OCI-LY7 (cell line): Measurements from ENCODE around the gene TNPO1.

ENCODE experiments used
- CTCF ChIP-seq: fragments of 200-600 bp; sonication (generic); conservative IDR thresholded peaks from 2 replicates; pipeline ENCODE4 v1.5.1; 2014; ENCODE audit warnings: mild to moderate bottlenecking, antibody characterized with exemption, low read length, moderate library complexity, mixed read lengths
- EZH2phosphoT487 ChIP-seq: fragments of 200-600 bp; sonication (generic); IDR thresholded peaks from 2 replicates; pipeline ENCODE4 v1.6.1; 2018; ENCODE audit warnings: low read depth, borderline replicate concordance, mild to moderate bottlenecking, mixed run types, antibody characterized with exemption, low read length, moderate library complexity, mixed read lengths

DNA sequence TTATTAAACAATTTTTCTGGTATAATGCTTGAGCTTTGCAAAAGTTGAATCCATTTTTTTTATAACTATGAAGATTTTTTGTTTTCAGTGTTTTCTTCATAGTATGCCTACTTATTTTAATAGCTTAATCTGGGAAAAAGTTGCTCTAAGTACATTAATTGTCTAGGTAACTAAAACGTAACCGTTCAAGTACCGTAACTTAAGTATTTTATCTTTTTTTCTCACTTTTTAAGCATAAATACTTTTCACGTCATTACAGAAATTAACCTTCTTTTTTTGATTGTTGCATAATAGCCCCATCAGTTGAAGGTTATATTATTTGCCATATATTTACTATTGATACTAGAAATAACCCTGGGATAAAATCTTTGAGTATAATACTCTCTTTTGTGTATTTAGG, 15.2 kb downstream of the TNPO1 start:
- no peak for TF ChIP-seq CTCF
- no peak for TF ChIP-seq EZH2phosphoT487
